ENCODE results near the gene FIGNL2. TPM values are rescaled to one million over a fixed set of nuclear protein-coding genes. Genes with fewer than 3 reads are reported as not detected.

The FIGNL2 gene
- total RNA-seq, 4 donors from 2014 or later: 0.07 to 0.25 TPM; not detected in 2

GRCh38 chr12:51829011-51829481 is 19.5 kb downstream of the FIGNL2 start:
- Histone ChIP-seq H3K4me3 (no peak overlapping the region), H3K27me3 (peaks cover 0 to 16% (median 6%) of the 10 kb centered on the region in 3 donors), H3K9me3 (no peaks in the 10 kb centered on the region), H3K27ac (no peak overlapping the region), H3K36me3 (no peaks in the 10 kb centered on the region), H3K4me1 (no peaks in the 10 kb centered on the region)
- no peak for TF ChIP-seq CTCF (IDR thresholded peaks at IDR 0.05 in 4 of 5, conservative IDR thresholded peaks at IDR 0.05 in 1 of 5)
- no peak for TF ChIP-seq POLR2A (IDR thresholded peaks at IDR 0.05)
- DNase-seq: no peak
- intact Hi-C loops (cut with DNase I; ENCODE audit: low total_unique reads): loop anchor here (10.0 kb wide), 1 partner anchor 404 kb away; the partner anchor contains the start of gene SLC4A8
- no peak for ATAC-seq
- in situ Hi-C loops (cut with MboI; ENCODE audit: low sequenced_read_pairs in 4 of 4): no loop called here

- H3K27ac ChIP-seq: no peak overlapping the region
- H3K27me3 ChIP-seq: peaks cover 0 to 16% (median 4%) of the 10 kb centered on the region in 3 donors
- no peaks in the 10 kb centered on the region for H3K36me3 ChIP-seq
- TF ChIP-seq CTCF (IDR thresholded peaks at IDR 0.05 in 4 of 5, conservative IDR thresholded peaks at IDR 0.05 in 1 of 5): no peak
- TF ChIP-seq POLR2A (IDR thresholded peaks at IDR 0.05): no peak
- H3K4me1 ChIP-seq: no peaks in the 10 kb centered on the region
- no peak for DNase-seq
- H3K9me3 ChIP-seq: no peaks in the 10 kb centered on the region
- no peak overlapping the region for H3K4me3 ChIP-seq
- intact Hi-C loops (cut with DNase I; ENCODE audit: low total_unique reads): loop anchor here (10.0 kb wide), 1 partner anchor 403 kb away; the partner anchor contains the start of gene SLC4A8
- in situ Hi-C loops (cut with MboI; ENCODE audit: low sequenced_read_pairs in 4 of 4): no loop called here
- ATAC-seq: no peak
Observed at GRCh38 chr12:51827925-51828818, 20.3 kb downstream of the FIGNL2 start.

GRCh38 chr12:51826881-51827280 is 21.6 kb downstream of the FIGNL2 start:
- no peak for ATAC-seq
- in situ Hi-C loops (cut with MboI; ENCODE audit: low sequenced_read_pairs in 4 of 4) (no loop called here), intact Hi-C loops (cut with DNase I; ENCODE audit: low total_unique reads) (loop anchor here (10.0 kb wide), 1 partner anchor 402 kb away; the partner anchor contains the start of gene SLC4A8)
- Histone ChIP-seq H3K36me3 (no peaks in the 10 kb centered on the region), H3K27ac (no peak overlapping the region), H3K27me3 (peaks cover 0 to 6% (median 4%) of the 10 kb centered on the region in 3 donors), H3K9me3 (no peaks in the 10 kb centered on the region), H3K4me1 (no peaks in the 10 kb centered on the region), H3K4me3 (no peak overlapping the region)
- no peak for DNase-seq
- TF ChIP-seq CTCF (IDR thresholded peaks at IDR 0.05 in 4 of 5, conservative IDR thresholded peaks at IDR 0.05 in 1 of 5): no peak
- TF ChIP-seq POLR2A (IDR thresholded peaks at IDR 0.05): no peak

GRCh38 chr12:51825216-51825615 is 23.3 kb downstream of the FIGNL2 start:
- no peak for DNase-seq
- H3K27ac ChIP-seq: no peak overlapping the region
- peaks cover 0 to 7% (median 2%) of the 10 kb centered on the region in 3 donors for H3K27me3 ChIP-seq
- TF ChIP-seq CTCF (IDR thresholded peaks at IDR 0.05 in 4 of 5, conservative IDR thresholded peaks at IDR 0.05 in 1 of 5) (no peak), POLR2A (IDR thresholded peaks at IDR 0.05) (no peak)
- no peaks in the 10 kb centered on the region for H3K4me1 ChIP-seq
- H3K9me3 ChIP-seq: no peaks in the 10 kb centered on the region
- no peaks in the 10 kb centered on the region for H3K36me3 ChIP-seq
- intact Hi-C loops (cut with DNase I; ENCODE audit: low total_unique reads): loop anchor here (10.0 kb wide), 1 partner anchor 400 kb away; the partner anchor contains the start of gene SLC4A8
- no peak for ATAC-seq
- in situ Hi-C loops (cut with MboI; ENCODE audit: low sequenced_read_pairs in 4 of 4): no loop called here
- no peak overlapping the region for H3K4me3 ChIP-seq
